Epithelial cell of esophagus (primary cell): ENCODE data around the gene SSH2.

Experiments used
- DNase-seq: peaks from one replicate; pipeline ENCODE4 v3.0.0; 2010; ENCODE audit warnings: low read depth
- H3K4me3 ChIP-seq: 2 replicates; pipeline ENCODE4 v1.5.1; 2011; ENCODE audit warnings: mild to moderate bottlenecking, low read length, control low read depth
- CTCF ChIP-seq: IDR thresholded peaks from 2 replicates; pipeline ENCODE4 v1.5.1; 2011; ENCODE audit warnings: low read depth, mild to moderate bottlenecking, low read length, control low read depth, inconsistent platforms; ENCODE audit not compliant: insufficient read depth; ENCODE audit errors: missing control alignments

Gene SSH2

DNA sequence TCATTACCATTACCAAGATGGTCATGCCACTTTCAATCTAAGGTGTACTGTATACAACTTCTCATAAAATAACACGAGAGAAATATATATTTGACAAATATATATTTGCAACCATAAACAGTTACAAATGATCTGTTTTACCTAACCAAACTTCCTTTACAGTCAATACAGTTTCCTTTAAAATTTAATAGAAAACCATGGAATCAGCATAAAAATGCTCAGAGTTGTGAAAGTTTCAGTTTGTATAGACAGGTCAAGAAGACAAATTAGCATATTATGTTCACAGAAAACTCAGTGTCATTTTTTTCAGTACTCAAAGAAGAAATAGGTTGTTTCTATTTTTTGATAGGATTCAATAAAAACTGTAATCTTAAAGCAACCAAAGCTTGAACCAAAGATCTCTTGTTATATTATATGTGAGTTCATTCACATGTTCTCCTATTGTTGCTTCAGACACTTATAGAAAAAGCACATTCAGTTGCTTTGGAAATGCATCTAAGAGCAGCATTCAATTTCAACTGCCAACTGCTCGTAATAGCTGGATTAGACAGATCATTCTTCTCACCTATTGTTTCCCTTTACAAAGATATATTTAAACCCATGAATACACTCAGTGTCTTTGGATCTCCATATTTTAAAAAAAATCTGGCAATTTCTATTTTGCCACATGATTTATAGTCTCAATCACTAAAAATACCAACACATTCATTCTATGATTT, 15.1 kb downstream of the SSH2 start:
- H3K4me3 ChIP-seq = no peak overlapping the region
- TF ChIP-seq CTCF = no peak
- no peak for DNase-seq

- no peak overlapping the region for H3K4me3 ChIP-seq
- TF ChIP-seq CTCF = no peak
- no peak for DNase-seq
Observed at GRCh38 chr17:29911641-29912177, 18.3 kb downstream of the SSH2 start.

- no peak overlapping the region for H3K4me3 ChIP-seq
- TF ChIP-seq CTCF = no peak
- peak; percentile 75 for DNase-seq
Observed at GRCh38 chr17:29909236-29910003, 20.6 kb downstream of the SSH2 start.

GRCh38 chr17:29906969-29907368, 23.1 kb downstream of the SSH2 start:
- DNase-seq = no peak
- no peak overlapping the region for H3K4me3 ChIP-seq
- no peak for TF ChIP-seq CTCF

GRCh38 chr17:29905879-29906167, 24.2 kb downstream of the SSH2 start:
- TF ChIP-seq CTCF = no peak

DNA sequence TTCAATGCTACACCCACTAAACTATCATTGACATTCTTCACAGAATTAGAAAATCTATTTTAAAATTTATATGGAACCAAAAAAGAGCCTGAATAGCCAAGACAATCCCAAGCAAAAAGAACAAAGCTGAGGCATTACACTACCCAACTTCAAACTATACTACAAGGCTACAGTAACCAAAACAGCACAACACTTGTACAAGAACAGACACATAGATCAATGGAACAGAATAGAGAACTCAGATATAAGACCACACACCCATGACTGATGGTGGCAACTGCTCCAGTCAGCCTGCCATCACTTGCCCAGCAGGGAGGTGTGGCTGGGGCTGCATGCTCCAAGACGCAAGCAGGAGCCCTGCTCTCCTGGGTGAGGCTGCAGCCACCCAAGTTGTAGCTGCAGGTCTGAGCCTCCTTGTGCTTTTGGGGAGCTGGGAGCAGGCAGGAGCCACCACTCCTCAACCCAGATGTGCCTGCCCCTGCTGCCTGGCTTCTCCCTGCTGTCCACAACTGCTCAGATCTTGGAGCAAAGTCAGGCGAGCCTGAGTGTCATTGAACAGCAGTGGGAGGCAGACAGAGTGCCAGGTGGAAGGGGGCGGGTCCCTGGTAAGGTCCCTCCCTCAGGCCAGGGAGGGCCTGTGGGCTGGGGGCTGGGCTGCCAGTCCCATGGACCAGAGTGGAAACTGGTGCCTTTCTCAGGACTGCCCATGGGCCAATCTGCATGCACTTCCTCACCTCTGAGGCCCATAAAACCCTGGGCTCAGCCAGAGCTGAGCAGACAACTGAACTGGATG, 24.7 kb downstream of the SSH2 start:
- DNase-seq = peak; percentile 24
- no peak overlapping the region for H3K4me3 ChIP-seq
- TF ChIP-seq CTCF = no peak

More at GRCh38 chr17:29905879-29906167, 24.2 kb downstream of the SSH2 start:
- no peak for DNase-seq
- H3K4me3 ChIP-seq = no peak overlapping the region
